Thymus (tissue), 11 donors: Measurements from ENCODE around the gene KLHL26. TPM values are rescaled to one million over a fixed set of nuclear protein-coding genes. Genes with fewer than 3 reads are reported as not detected.
A peak's percentile ranks its signal among the peaks of the same experiment; 100 is the strongest.

Experiments used
- DNase-seq, 9 donors: peaks; one replicate each; pipeline ENCODE4 v3.0.0-alpha.2; 2013; ENCODE audit warnings: low spot score in 9 of 9, low read depth in 6 of 9, missing footprints in 1 of 9
- H3K27ac ChIP-seq, 2 donors: one replicate each; pipeline ENCODE4 v1.5.1; 2013; ENCODE audit warnings: control low read depth in 1 of 2, low read depth in 1 of 2, low read length in 1 of 2, mild to moderate bottlenecking in 1 of 2, moderate library complexity in 1 of 2
- H3K27me3 ChIP-seq, 2 donors: one replicate each; pipeline ENCODE4 v1.5.1; 2013; ENCODE audit warnings: low read length in 1 of 2; ENCODE audit not compliant: control insufficient read depth in 2 of 2, insufficient read depth in 1 of 2
- H3K36me3 ChIP-seq, 2 donors: one replicate each; pipeline ENCODE4 v1.5.1; 2013; ENCODE audit warnings: low read length in 1 of 2, mild to moderate bottlenecking in 1 of 2, moderate library complexity in 1 of 2; ENCODE audit not compliant: control insufficient read depth in 2 of 2, insufficient read depth in 2 of 2
- H3K4me1 ChIP-seq, 2 donors: one replicate each; pipeline ENCODE4 v1.5.1; 2013; ENCODE audit warnings: low read length in 2 of 2; ENCODE audit not compliant: control insufficient read depth in 2 of 2, insufficient read depth in 2 of 2
- H3K4me3 ChIP-seq, 2 donors: one replicate each; pipeline ENCODE4 v1.5.1; 2013; ENCODE audit warnings: low read length in 2 of 2, control low read depth in 1 of 2, mild to moderate bottlenecking in 1 of 2
- H3K9me3 ChIP-seq, 2 donors: one replicate each; pipeline ENCODE4 v1.5.1; 2013; ENCODE audit warnings: low read length in 1 of 2, mild to moderate bottlenecking in 1 of 2; ENCODE audit not compliant: control insufficient read depth in 2 of 2, insufficient read depth in 1 of 2
- WGBS: extraction: QIAGEN DNeasy Blood & Tissue Kit; methylation state at CpG from one replicate; pipeline ENCODE4 v1.1.7; 2013; 5-methylcytosine and 5-hydroxymethylcytosine counted together
- polyA plus RNA-seq: library from polyadenylated mRNA; stranded (reverse); fragments of 200-250 nt; gene quantifications from one replicate; pipeline ENCODE4 v1.2.3, GENCODE V29; 2013
- total RNA-seq: library from RNA; stranded (reverse); fragments of 120-200 nt; gene quantifications from one replicate; pipeline ENCODE4 v1.2.4, GENCODE V29; 2013
- donor health status: healthy.

The KLHL26 gene
- total and polyA plus RNA-seq, 2 donors: 0.99 to 4.0 TPM

DNA sequence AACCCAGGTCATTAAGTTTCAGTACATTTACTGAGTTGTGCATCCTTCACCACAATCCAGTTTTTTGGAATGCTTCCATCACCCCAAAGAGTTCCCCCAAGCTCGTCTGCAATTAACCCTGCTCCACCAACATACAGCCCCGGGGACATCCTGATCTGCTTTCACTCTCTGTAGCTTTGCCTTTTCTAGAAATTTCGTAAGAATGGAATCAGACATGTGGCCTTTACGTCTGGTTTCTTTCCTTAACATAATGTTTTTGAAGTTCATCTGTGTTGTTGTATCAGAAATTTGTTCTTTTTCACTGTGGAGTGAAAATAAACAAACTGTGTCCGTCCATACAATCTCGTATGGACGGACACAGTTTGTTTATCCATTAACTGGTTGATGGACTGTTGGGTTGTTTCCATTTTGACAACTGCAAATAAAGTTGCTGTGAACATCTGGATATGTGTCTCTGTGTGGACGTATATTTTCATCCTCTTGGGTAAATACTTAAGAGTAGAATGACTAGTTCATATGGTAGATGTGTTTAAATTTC is 2.9 kb downstream of the KLHL26 start:
- 95% methylated on average over 8 of the region's 8 CpGs for WGBS
- H3K27ac ChIP-seq: no peak overlapping the region

GRCh38 chr19:18644196-18645034 is 7.6 kb downstream of the KLHL26 start:
- H3K36me3 ChIP-seq: no peaks in the 10 kb centered on the region
- peaks cover 0 to 17% of the 10 kb centered on the region in 2 donors for H3K4me1 ChIP-seq
- WGBS: 45% methylated on average over 15 of the region's 15 CpGs
- H3K9me3 ChIP-seq: no peaks in the 10 kb centered on the region
- no peak overlapping the region for H3K27ac ChIP-seq
- peaks cover 0 to 11% of the 10 kb centered on the region in 2 donors for H3K27me3 ChIP-seq
- DNase-seq: peak in 1 of 9 donors; percentile 21
- no peak overlapping the region for H3K4me3 ChIP-seq

More for the DNA sequence above, 2.9 kb downstream of the KLHL26 start:
- Histone ChIP-seq H3K4me3 (no peak overlapping the region), H3K36me3 (no peaks in the 10 kb centered on the region), H3K27me3 (peaks cover 0 to 7% of the 10 kb centered on the region in 2 donors), H3K4me1 (peaks cover 10 to 31% of the 10 kb centered on the region in 2 donors), H3K9me3 (no peaks in the 10 kb centered on the region)
- DNase-seq: no peak

- H3K27ac ChIP-seq: no peak overlapping the region
- peaks cover 0 to 14% of the 10 kb centered on the region in 2 donors for H3K27me3 ChIP-seq
- H3K4me1 ChIP-seq: peaks cover 0 to 23% of the 10 kb centered on the region in 2 donors
- no peaks in the 10 kb centered on the region for H3K36me3 ChIP-seq
- WGBS: 85% methylated on average over 13 of the region's 13 CpGs
- no peak for DNase-seq
- H3K4me3 ChIP-seq: no peak overlapping the region
- no peaks in the 10 kb centered on the region for H3K9me3 ChIP-seq
These were observed 8.2 kb downstream of the KLHL26 start for GRCh38 chr19:18645035-18645511.

DNA sequence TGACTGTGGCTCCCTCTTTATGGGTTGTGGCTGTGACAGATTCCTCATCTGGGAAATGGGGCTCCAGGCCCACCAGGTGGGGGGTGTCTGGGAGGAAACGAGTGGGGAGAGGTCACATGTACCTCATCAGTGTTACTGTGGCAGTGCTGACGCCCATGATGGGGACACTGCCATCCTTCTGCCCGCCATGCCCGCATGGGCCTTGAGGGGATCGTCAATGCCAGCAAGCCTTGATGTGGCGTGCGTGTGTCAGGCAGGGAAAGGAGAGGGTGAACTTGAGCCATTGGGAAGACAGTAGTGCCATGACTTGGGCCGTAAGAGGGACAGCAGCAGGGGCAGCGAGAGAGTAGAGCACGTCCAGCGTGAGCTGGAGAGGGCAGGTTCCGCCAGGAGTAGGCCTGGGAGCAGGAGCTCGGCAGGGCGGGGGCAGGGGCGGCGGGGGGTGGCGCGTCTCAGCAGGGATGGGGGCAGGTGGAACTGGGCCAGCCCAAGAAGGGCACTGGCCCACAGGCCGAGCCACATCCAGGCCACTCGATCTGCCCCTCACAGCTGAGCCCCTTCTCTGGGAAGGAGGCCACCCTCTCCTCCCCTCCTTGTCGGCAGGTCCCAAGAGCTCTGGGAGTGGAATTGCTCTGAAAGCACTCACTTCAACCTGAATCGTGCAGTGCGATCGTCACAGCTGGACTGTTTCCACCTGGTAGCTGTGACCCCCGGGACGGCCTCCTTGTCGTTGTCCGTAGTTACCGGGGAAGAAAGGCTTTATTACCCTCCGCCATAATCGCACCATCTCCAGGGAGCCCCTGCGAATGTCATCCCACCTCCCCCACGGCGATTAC is 9.9 kb downstream of the KLHL26 start:
- Histone ChIP-seq H3K4me1 (peaks cover 0 to 25% of the 10 kb centered on the region in 2 donors), H3K36me3 (peaks cover 0 to 3% of the 10 kb centered on the region in 2 donors), H3K27ac (no peak overlapping the region), H3K27me3 (peaks cover 0 to 14% of the 10 kb centered on the region in 2 donors), H3K9me3 (no peaks in the 10 kb centered on the region), H3K4me3 (no peak overlapping the region)
- DNase-seq: no peak
- WGBS: 98% methylated on average over 34 of the region's 34 CpGs

- no peak overlapping the region for H3K4me3 ChIP-seq
- 96% methylated on average over 1 of the region's 1 CpG for WGBS
- H3K9me3 ChIP-seq: no peaks in the 10 kb centered on the region
- peaks cover 0 to 27% of the 10 kb centered on the region in 2 donors for H3K4me1 ChIP-seq
- H3K27me3 ChIP-seq: peaks cover 0 to 14% of the 10 kb centered on the region in 2 donors
- H3K27ac ChIP-seq: no peak overlapping the region
- H3K36me3 ChIP-seq: peaks cover 0 to 3% of the 10 kb centered on the region in 2 donors
- no peak for DNase-seq
These were observed 10.5 kb downstream of the KLHL26 start for GRCh38 chr19:18647371-18647767.

GRCh38 chr19:18647807-18648206 is 11.0 kb downstream of the KLHL26 start:
- Histone ChIP-seq H3K27me3 (peaks cover 0 to 14% of the 10 kb centered on the region in 2 donors), H3K36me3 (peaks cover 0 to 3% of the 10 kb centered on the region in 2 donors), H3K4me1 (peaks cover 0 to 27% of the 10 kb centered on the region in 2 donors), H3K9me3 (no peaks in the 10 kb centered on the region), H3K4me3 (no peak overlapping the region), H3K27ac (no peak overlapping the region)
- no peak for DNase-seq
- 98% methylated on average over 10 of the region's 10 CpGs for WGBS

- H3K27me3 ChIP-seq: peaks cover 0 to 14% of the 10 kb centered on the region in 2 donors
- 74% methylated on average over 13 of the region's 13 CpGs for WGBS
- no peaks in the 10 kb centered on the region for H3K9me3 ChIP-seq
- no peak overlapping the region for H3K4me3 ChIP-seq
- peaks cover 0 to 27% of the 10 kb centered on the region in 2 donors for H3K4me1 ChIP-seq
- H3K36me3 ChIP-seq: peaks cover 0 to 3% of the 10 kb centered on the region in 2 donors
- no peak overlapping the region for H3K27ac ChIP-seq
- DNase-seq: no peak
These were observed 12.1 kb downstream of the KLHL26 start for GRCh38 chr19:18648973-18649315.

- DNase-seq: peak in 1 of 9 donors; percentile 20
- 12% methylated on average over 25 of the region's 25 CpGs for WGBS
- H3K4me1 ChIP-seq: peaks cover 0 to 25% of the 10 kb centered on the region in 2 donors
These were observed 12.7 kb downstream of the KLHL26 start for GRCh38 chr19:18649371-18650020.

More at GRCh38 chr19:18649371-18650020, 12.7 kb downstream of the KLHL26 start:
- H3K9me3 ChIP-seq: no peaks in the 10 kb centered on the region
- H3K36me3 ChIP-seq: peaks cover 0 to 3% of the 10 kb centered on the region in 2 donors
- H3K4me3 ChIP-seq: no peak overlapping the region
- no peak overlapping the region for H3K27ac ChIP-seq
- peaks cover 0 to 14% of the 10 kb centered on the region in 2 donors for H3K27me3 ChIP-seq
